Measurements from ENCODE around the gene MCRIP2. TPM values are rescaled to one million over a fixed set of nuclear protein-coding genes. Genes with fewer than 3 reads are reported as not detected.
"Not testable (repeated sequence)": the region's sequence is repeated elsewhere in the genome, so short reads cannot be mapped to it uniquely, and the experiment has no call there.

The MCRIP2 gene
- total RNA-seq, 2 donors from 2014 or later, result 12.2 to 42.2 TPM

DNA sequence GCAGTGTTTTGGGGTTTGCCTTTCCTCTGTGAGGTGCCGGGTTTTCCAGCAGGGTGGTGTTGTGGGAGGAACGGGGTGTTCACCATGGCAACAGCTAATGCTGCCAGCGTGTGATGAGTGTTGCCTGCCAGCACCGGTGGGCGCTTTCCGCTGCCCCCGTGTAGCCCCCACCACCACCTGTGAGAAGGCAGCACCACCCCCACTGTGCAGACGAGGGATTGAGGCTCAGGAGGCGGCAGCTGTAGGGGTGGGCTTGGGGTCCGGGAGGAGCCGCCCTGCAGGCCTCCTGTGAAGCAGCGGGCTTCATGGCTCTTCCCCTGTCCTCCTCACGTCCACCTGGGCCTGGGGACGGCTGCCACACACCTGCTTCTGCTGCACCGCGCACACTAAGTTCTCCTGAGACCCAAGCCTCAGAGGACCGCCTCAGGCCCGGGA lies 46.5 kb upstream of the MCRIP2 start:
- ATAC-seq (ENCODE audit: insufficient number of reproducible peaks, low FRiP score, low read depth) (no peak), DNase-seq (ENCODE audit: low spot score) (no peak)
- Histone ChIP-seq H3K4me3 (no peak overlapping the region), H3K4me1 (ENCODE audit: control insufficient read depth in 1 of 2, low read depth in 2 of 2) (peaks cover 10 to 24% of the 10 kb centered on the region in 2 donors), H3K27ac (no peak overlapping the region), H3K36me3 (peaks cover 2% of the 10 kb centered on the region), H3K27me3 (replicated peaks; ENCODE audit: insufficient read depth) (no peaks in the 10 kb centered on the region), H3K9me3 (no peaks in the 10 kb centered on the region)
- TF ChIP-seq, protein P1, sequence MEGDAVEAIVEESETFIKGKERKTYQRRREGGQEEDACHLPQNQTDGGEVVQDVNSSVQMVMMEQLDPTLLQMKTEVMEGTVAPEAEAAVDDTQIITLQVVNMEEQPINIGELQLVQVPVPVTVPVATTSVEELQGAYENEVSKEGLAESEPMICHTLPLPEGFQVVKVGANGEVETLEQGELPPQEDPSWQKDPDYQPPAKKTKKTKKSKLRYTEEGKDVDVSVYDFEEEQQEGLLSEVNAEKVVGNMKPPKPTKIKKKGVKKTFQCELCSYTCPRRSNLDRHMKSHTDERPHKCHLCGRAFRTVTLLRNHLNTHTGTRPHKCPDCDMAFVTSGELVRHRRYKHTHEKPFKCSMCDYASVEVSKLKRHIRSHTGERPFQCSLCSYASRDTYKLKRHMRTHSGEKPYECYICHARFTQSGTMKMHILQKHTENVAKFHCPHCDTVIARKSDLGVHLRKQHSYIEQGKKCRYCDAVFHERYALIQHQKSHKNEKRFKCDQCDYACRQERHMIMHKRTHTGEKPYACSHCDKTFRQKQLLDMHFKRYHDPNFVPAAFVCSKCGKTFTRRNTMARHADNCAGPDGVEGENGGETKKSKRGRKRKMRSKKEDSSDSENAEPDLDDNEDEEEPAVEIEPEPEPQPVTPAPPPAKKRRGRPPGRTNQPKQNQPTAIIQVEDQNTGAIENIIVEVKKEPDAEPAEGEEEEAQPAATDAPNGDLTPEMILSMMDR (IDR thresholded peaks at IDR 0.05), result no peak

- H3K27me3 ChIP-seq (replicated peaks; ENCODE audit: insufficient read depth), result no peaks in the 10 kb centered on the region
- TF ChIP-seq, protein P1 (IDR thresholded peaks at IDR 0.05), result no peak
- DNase-seq (ENCODE audit: low spot score), result no peak
- no peak overlapping the region for H3K27ac ChIP-seq
- peaks cover 2% of the 10 kb centered on the region for H3K36me3 ChIP-seq
- H3K9me3 ChIP-seq, result no peaks in the 10 kb centered on the region
- no peak overlapping the region for H3K4me3 ChIP-seq
- peaks cover 4 to 17% of the 10 kb centered on the region in 2 donors for H3K4me1 ChIP-seq (ENCODE audit: control insufficient read depth in 1 of 2, low read depth in 2 of 2)
- no peak for ATAC-seq (ENCODE audit: insufficient number of reproducible peaks, low FRiP score, low read depth)
Measured at GRCh38 chr16:595942-596735, 45.5 kb upstream of the MCRIP2 start.

- no peak overlapping the region for H3K4me3 ChIP-seq
- no peak overlapping the region for H3K27ac ChIP-seq
- no peaks in the 10 kb centered on the region for H3K9me3 ChIP-seq
- no peak for ATAC-seq (ENCODE audit: insufficient number of reproducible peaks, low FRiP score, low read depth)
- no peak for DNase-seq (ENCODE audit: low spot score)
- TF ChIP-seq, protein P1 (IDR thresholded peaks at IDR 0.05), result no peak
- peaks cover 0 to 11% of the 10 kb centered on the region in 2 donors for H3K4me1 ChIP-seq (ENCODE audit: control insufficient read depth in 1 of 2, low read depth in 2 of 2)
- H3K27me3 ChIP-seq (replicated peaks; ENCODE audit: insufficient read depth), result no peaks in the 10 kb centered on the region
- H3K36me3 ChIP-seq, result peaks cover 2% of the 10 kb centered on the region
Measured at GRCh38 chr16:596736-597060, 44.9 kb upstream of the MCRIP2 start.

DNA sequence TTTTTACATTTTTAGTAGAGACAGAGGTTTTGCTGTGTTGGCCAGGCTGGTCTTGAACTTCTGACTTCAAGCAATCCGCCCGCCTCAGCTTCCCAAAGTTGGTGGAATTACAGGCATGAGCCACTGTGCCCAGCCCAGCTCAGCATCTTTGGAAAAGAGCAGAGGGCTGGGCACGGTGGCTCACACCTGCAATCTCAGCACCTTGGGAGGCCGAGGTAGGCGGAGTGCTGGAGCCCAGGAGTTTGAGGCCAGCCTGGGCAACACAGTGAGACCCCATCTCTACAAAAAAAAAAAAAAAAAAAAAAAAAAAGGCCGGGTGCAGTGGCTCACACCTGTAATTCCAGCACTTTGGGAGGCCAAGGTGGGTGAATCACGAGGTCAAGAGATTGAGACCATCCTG lies 44.0 kb upstream of the MCRIP2 start:
- not testable (repeated sequence) for H3K27ac ChIP-seq; H3K9me3 ChIP-seq; H3K4me3 ChIP-seq; ATAC-seq (ENCODE audit: insufficient number of reproducible peaks, low FRiP score, low read depth); H3K36me3 ChIP-seq; DNase-seq (ENCODE audit: low spot score); H3K4me1 ChIP-seq (ENCODE audit: control insufficient read depth in 1 of 2, low read depth in 2 of 2); H3K27me3 ChIP-seq (replicated peaks; ENCODE audit: insufficient read depth)

DNA sequence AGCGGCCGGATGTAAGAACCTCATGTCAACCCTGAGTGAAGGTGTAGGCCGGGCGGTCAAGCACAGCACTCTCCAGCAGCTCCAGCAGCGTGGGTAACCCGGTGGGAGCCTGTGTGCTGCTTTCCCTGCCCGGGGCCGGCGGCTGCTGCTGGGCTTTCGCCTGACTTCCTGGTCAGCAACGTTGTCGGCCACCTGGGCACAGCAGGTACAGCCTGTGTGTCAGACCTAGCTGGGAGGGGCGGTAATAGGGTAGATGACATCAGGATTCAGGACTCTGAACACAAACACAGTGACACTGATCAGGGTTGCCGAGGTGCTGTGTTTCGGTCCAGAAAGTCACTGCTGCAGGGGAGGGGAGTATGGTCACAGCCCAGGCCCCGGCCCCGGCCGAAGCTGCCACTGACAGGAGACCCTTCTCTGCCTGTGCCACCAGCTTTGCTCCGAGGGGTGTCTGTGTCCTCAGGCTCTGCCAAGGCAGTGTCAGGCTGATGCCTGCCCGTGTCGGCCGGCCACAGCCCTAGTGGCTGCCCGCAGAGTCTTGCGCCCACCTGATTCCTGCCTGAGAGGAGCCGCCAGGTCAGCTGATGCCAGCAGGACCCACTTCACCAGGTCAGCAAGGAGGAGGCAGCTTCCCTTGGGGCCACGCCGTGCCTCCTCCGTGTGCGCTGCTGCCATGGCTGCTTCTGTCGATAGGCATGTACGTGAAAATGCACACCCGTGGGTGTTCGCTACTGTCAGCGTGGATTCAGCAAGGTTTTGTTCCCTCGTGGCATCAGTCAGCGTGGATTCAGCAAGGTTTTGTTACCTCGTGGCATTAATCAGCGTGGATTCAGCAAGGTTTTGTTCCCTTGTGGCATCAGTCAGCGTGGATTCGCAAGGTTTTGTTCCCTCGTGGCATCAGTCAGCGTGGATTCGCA lies 42.5 kb upstream of the MCRIP2 start:
- Histone ChIP-seq H3K9me3 (no peaks in the 10 kb centered on the region), H3K4me1 (ENCODE audit: control insufficient read depth in 1 of 2, low read depth in 2 of 2) (no peaks in the 10 kb centered on the region), H3K27me3 (replicated peaks; ENCODE audit: insufficient read depth) (no peaks in the 10 kb centered on the region), H3K4me3 (no peak overlapping the region), H3K27ac (no peak overlapping the region), H3K36me3 (peaks cover 2% of the 10 kb centered on the region)
- no peak for DNase-seq (ENCODE audit: low spot score)
- ATAC-seq (ENCODE audit: insufficient number of reproducible peaks, low FRiP score, low read depth), result no peak
- TF ChIP-seq, protein P1 (IDR thresholded peaks at IDR 0.05), result no peak

All from thoracic aorta (tissue), 2 donors.